ENCODE measurements around the gene RPL19.

The RPL19 gene

GRCh38 chr17:39199820-39200069, 338 bp upstream of the RPL19 start:
- DNase-seq: peak; percentile 95

GRCh38 chr17:39200957-39201510, 951 bp downstream of the RPL19 start:
- DNase-seq: no peak

- no peak for DNase-seq
Observed at GRCh38 chr17:39204245-39204644, 4.2 kb downstream of the RPL19 start.

- DNase-seq: no peak
Observed at GRCh38 chr17:39205112-39205526, 5.0 kb downstream of the RPL19 start.

- no peak for DNase-seq
Observed at GRCh38 chr17:39208136-39208535, 8.1 kb downstream of the RPL19 start.

GRCh38 chr17:39208893-39209292, 8.8 kb downstream of the RPL19 start:
- DNase-seq: no peak

- peak; percentile 81 for DNase-seq
Observed at GRCh38 chr17:39209317-39210092, 9.4 kb downstream of the RPL19 start.

GRCh38 chr17:39210093-39210434, 10.0 kb downstream of the RPL19 start:
- no peak for DNase-seq

GRCh38 chr17:39212195-39212810, 12.2 kb downstream of the RPL19 start:
- no peak for DNase-seq

GRCh38 chr17:39212841-39213480, 12.9 kb downstream of the RPL19 start:
- DNase-seq: no peak

- no peak for DNase-seq
Observed at GRCh38 chr17:39213852-39214251, 13.8 kb downstream of the RPL19 start.

GRCh38 chr17:39217734-39218369, 17.8 kb downstream of the RPL19 start:
- DNase-seq: no peak

- DNase-seq: no peak
Observed at GRCh38 chr17:39218906-39219305, 18.8 kb downstream of the RPL19 start.

GRCh38 chr17:39219647-39220154, 19.6 kb downstream of the RPL19 start:
- DNase-seq: no peak

GRCh38 chr17:39221572-39221971, 21.5 kb downstream of the RPL19 start:
- no peak for DNase-seq

- no peak for DNase-seq
Observed at GRCh38 chr17:39222151-39222550, 22.1 kb downstream of the RPL19 start.

- DNase-seq: no peak
Observed at GRCh38 chr17:39222866-39223834, 23.1 kb downstream of the RPL19 start.

- no peak for DNase-seq
Observed at GRCh38 chr17:39223907-39224777, 24.1 kb downstream of the RPL19 start.

- DNase-seq: no peak
Observed at GRCh38 chr17:39224778-39225307, 24.8 kb downstream of the RPL19 start.

GRCh38 chr17:39225308-39225958, 25.4 kb downstream of the RPL19 start, which contains the start of gene STAC2:
Gene STAC2, minus strand, starts transcription at chr17:39225945. Its CDS starts 443 bp downstream, at chr17:39225502.
- no peak for DNase-seq
